Duodenal mucosa (tissue), 2 donors: ENCODE data around the gene AFF2.

ENCODE experiments used
- H3K27ac ChIP-seq: one replicate; pipeline ENCODE4 v1.7.0; 2013; ENCODE audit warnings: low read depth, low read length
- H3K27me3 ChIP-seq, 2 donors: one replicate each; pipeline ENCODE4 v1.7.0; 2013; ENCODE audit warnings: low read length in 2 of 2, control low read depth in 1 of 2; ENCODE audit not compliant: insufficient read depth in 2 of 2, control insufficient read depth in 1 of 2
- H3K36me3 ChIP-seq, 2 donors: one replicate each; pipeline ENCODE4 v1.7.0; 2013; ENCODE audit warnings: low read length in 2 of 2, control low read depth in 1 of 2; ENCODE audit not compliant: insufficient read depth in 2 of 2, control insufficient read depth in 1 of 2
- H3K4me1 ChIP-seq, 2 donors: one replicate each; pipeline ENCODE4 v1.7.0; 2013; ENCODE audit warnings: low read length in 2 of 2, control low read depth in 1 of 2; ENCODE audit not compliant: insufficient read depth in 2 of 2, control insufficient read depth in 1 of 2
- H3K4me3 ChIP-seq, 2 donors: one replicate each; pipeline ENCODE4 v1.7.0; 2013; ENCODE audit warnings: low read length in 2 of 2, low read depth in 1 of 2
- H3K9ac ChIP-seq, 2 donors: one replicate each; pipeline ENCODE4 v1.7.0; 2013; ENCODE audit warnings: low read length in 2 of 2, low read depth in 1 of 2
- H3K9me3 ChIP-seq, 2 donors: one replicate each; pipeline ENCODE4 v1.7.0; 2013; ENCODE audit warnings: low read length in 2 of 2, control low read depth in 1 of 2; ENCODE audit not compliant: control insufficient read depth in 1 of 2

Gene AFF2

DNA sequence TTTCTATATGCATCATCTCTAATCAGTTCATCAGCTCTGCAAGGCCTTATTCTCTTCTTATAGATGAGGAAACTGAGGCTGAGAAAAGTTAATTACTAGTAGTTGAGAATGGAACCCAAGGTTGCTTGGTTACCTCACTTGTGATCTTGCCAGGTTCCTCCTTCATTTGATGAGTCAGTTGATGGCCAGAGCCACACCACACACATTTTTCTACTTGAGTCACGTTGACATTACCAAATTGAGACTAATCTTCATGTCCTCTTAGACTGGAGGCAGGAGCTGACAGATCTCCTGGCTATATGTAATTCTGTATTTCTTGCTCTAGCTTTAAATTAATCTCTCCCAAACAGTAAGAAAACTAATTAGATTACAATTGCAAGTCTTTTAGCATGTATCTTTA, 428.4 kb downstream of the AFF2 start:
- Histone ChIP-seq H3K9me3 (no peaks in the 10 kb centered on the region), H3K27ac (no peak overlapping the region), H3K4me1 (no peaks in the 10 kb centered on the region), H3K4me3 (no peak overlapping the region), H3K36me3 (no peaks in the 10 kb centered on the region), H3K9ac (no peak overlapping the region), H3K27me3 (no peaks in the 10 kb centered on the region)

DNA sequence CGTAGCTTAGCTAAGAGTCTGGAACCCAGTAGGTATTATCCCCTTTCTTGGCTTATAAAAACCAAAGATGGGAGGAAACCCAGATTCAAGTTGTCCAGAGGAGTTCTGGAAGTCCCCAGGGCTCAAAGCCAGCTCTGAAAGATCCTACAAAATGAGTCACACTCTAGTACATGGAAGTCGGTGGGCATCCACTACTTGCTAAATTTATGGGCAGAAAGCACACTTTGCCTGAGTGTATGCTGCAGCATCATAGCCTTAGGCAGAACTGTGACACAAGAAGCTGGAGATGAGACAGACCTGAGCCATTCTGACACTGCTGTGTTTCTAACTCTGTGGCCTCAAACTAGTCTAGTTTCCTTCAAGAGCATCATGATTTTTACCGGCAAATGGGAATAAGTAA, 429.3 kb downstream of the AFF2 start:
- H3K4me1 ChIP-seq, result no peaks in the 10 kb centered on the region
- H3K36me3 ChIP-seq, result no peaks in the 10 kb centered on the region
- H3K27me3 ChIP-seq, result no peaks in the 10 kb centered on the region
- H3K4me3 ChIP-seq, result no peak overlapping the region
- no peak overlapping the region for H3K9ac ChIP-seq
- no peaks in the 10 kb centered on the region for H3K9me3 ChIP-seq
- H3K27ac ChIP-seq, result no peak overlapping the region

DNA sequence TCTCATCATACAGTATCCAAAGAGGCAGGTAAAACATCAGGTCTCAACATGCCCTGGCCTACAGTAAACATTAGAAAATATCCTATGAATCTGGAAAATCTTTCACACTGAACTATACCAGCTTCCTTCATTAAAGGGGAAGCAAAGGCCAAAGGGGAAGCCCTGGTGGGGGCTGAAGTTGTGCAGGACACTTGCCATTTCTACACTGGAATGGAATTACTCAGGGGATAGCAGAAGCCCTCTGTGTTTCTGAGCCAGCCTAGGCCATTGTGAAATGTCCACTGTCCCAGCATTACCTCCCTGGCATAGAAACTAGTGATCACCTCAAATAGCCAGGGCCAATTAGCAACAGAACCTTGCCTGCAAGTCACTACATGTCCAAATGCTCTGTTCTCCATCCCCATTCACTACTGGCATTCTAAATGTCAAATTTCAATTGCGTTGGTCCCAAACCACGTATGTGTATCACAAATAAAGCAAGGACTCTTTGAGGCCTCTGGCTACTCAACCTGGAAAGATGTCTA, 429.9 kb downstream of the AFF2 start:
- Histone ChIP-seq H3K27ac (no peak overlapping the region), H3K27me3 (no peaks in the 10 kb centered on the region), H3K9me3 (no peaks in the 10 kb centered on the region), H3K9ac (no peak overlapping the region), H3K4me3 (no peak overlapping the region), H3K36me3 (no peaks in the 10 kb centered on the region), H3K4me1 (no peaks in the 10 kb centered on the region)

GRCh38 chrX:148933881-148934280, 433.5 kb downstream of the AFF2 start:
- Histone ChIP-seq H3K4me3 (no peak overlapping the region), H3K9me3 (no peaks in the 10 kb centered on the region), H3K27ac (no peak overlapping the region), H3K9ac (no peak overlapping the region), H3K27me3 (no peaks in the 10 kb centered on the region), H3K36me3 (no peaks in the 10 kb centered on the region), H3K4me1 (no peaks in the 10 kb centered on the region)

GRCh38 chrX:148938348-148938747, 437.9 kb downstream of the AFF2 start:
- H3K4me1 ChIP-seq, result no peaks in the 10 kb centered on the region
- no peak overlapping the region for H3K9ac ChIP-seq
- no peak overlapping the region for H3K27ac ChIP-seq
- no peaks in the 10 kb centered on the region for H3K27me3 ChIP-seq
- no peaks in the 10 kb centered on the region for H3K9me3 ChIP-seq
- H3K4me3 ChIP-seq, result no peak overlapping the region
- no peaks in the 10 kb centered on the region for H3K36me3 ChIP-seq

GRCh38 chrX:148940411-148940996, 440.1 kb downstream of the AFF2 start:
- no peaks in the 10 kb centered on the region for H3K4me1 ChIP-seq
- H3K27me3 ChIP-seq, result no peaks in the 10 kb centered on the region
- no peak overlapping the region for H3K4me3 ChIP-seq
- no peaks in the 10 kb centered on the region for H3K9me3 ChIP-seq
- H3K9ac ChIP-seq, result no peak overlapping the region
- no peaks in the 10 kb centered on the region for H3K36me3 ChIP-seq
- no peak overlapping the region for H3K27ac ChIP-seq

DNA sequence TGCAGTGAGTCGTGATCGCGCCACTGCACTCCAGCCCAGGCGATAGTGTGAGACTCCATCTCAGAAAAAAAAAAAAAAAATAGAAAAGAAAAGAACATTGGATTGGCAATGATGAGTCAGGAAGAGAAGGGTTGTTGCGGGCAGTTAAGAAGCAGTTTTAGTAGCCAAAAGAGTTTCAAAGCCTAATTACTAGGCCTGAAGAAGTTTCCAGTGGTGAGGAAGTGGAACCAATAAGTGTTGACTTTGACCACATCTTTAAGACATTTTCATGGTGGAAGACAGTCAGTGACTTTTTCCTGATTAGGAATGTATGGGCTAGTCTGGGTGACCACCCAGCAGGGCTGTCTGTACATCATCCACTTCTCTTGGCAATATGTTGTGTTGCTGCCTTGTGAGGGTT, 442.3 kb downstream of the AFF2 start:
- Histone ChIP-seq H3K4me3 (no peak overlapping the region), H3K4me1 (no peaks in the 10 kb centered on the region), H3K36me3 (no peaks in the 10 kb centered on the region), H3K27me3 (no peaks in the 10 kb centered on the region), H3K9me3 (no peaks in the 10 kb centered on the region), H3K27ac (no peak overlapping the region), H3K9ac (no peak overlapping the region)

GRCh38 chrX:148947399-148947975, 447.1 kb downstream of the AFF2 start:
- H3K27ac ChIP-seq, result no peak overlapping the region
- no peaks in the 10 kb centered on the region for H3K36me3 ChIP-seq
- no peak overlapping the region for H3K4me3 ChIP-seq
- no peaks in the 10 kb centered on the region for H3K27me3 ChIP-seq
- H3K9me3 ChIP-seq, result no peaks in the 10 kb centered on the region
- no peaks in the 10 kb centered on the region for H3K4me1 ChIP-seq
- no peak overlapping the region for H3K9ac ChIP-seq

GRCh38 chrX:148956352-148956751, 455.9 kb downstream of the AFF2 start:
- Histone ChIP-seq H3K36me3 (no peaks in the 10 kb centered on the region), H3K4me3 (no peak overlapping the region), H3K9me3 (no peaks in the 10 kb centered on the region), H3K27me3 (no peaks in the 10 kb centered on the region), H3K4me1 (no peaks in the 10 kb centered on the region), H3K27ac (no peak overlapping the region), H3K9ac (no peak overlapping the region)

DNA sequence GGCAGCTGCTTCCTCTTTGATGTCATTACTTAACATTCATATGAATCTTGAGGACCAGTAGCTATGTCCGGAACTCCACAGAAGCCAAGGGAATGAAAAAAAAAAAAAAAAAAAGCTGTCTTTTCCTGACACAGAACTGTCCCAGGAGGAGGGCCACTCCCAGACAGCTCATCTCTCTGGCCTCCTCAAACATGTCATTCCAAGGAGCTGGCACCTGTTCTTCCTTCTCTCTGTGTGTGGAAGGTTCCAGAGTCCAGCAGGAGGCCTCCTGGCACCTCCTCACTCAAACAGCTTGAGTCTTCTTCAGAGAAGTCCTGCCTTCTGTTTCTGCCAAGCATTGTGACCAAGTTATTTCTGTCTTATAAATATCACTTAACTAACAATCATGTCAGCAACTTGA, 458.5 kb downstream of the AFF2 start:
- no peak overlapping the region for H3K27ac ChIP-seq
- H3K9me3 ChIP-seq, result no peaks in the 10 kb centered on the region
- no peaks in the 10 kb centered on the region for H3K36me3 ChIP-seq
- H3K4me1 ChIP-seq, result no peaks in the 10 kb centered on the region
- H3K4me3 ChIP-seq, result no peak overlapping the region
- no peak overlapping the region for H3K9ac ChIP-seq
- H3K27me3 ChIP-seq, result no peaks in the 10 kb centered on the region
